Measurements from ENCODE around the gene RASD2. TPM values are rescaled to one million over a fixed set of nuclear protein-coding genes. Genes with fewer than 3 reads are reported as not detected.
A peak's percentile ranks its signal among the peaks of the same experiment; 100 is the strongest.

Gene RASD2
- total and polyA plus RNA-seq, 2 donors from 2014 or later: 1.1 to 3.4 TPM

- Histone ChIP-seq H3K9ac (ENCODE audit: low read length in 3 of 3) (no peak overlapping the region), H3K27ac (ENCODE audit: low read depth in 2 of 2, low read length in 2 of 2) (no peak overlapping the region), H3K9me3 (ENCODE audit: control insufficient read depth in 2 of 3, insufficient read depth in 1 of 3, low read length in 3 of 3) (no peaks in the 10 kb centered on the region), H3K27me3 (ENCODE audit: control insufficient read depth, insufficient read depth, low read length) (no peaks in the 10 kb centered on the region), H3K4me1 (ENCODE audit: control insufficient read depth in 2 of 3, insufficient read depth in 2 of 3, low read depth in 1 of 3, low read length in 3 of 3) (peaks cover 0 to 5% (median 0%) of the 10 kb centered on the region in 3 donors), H3K4me3 (ENCODE audit: low read length in 3 of 3) (no peak overlapping the region), H3K36me3 (ENCODE audit: control insufficient read depth in 2 of 3, insufficient read depth in 3 of 3, low read length in 3 of 3) (no peaks in the 10 kb centered on the region)
- DNase-seq: no peak
- no peak for FAIRE-seq
- intact Hi-C loops (cut with DNase I): no loop called here
- TF ChIP-seq, protein P1, sequence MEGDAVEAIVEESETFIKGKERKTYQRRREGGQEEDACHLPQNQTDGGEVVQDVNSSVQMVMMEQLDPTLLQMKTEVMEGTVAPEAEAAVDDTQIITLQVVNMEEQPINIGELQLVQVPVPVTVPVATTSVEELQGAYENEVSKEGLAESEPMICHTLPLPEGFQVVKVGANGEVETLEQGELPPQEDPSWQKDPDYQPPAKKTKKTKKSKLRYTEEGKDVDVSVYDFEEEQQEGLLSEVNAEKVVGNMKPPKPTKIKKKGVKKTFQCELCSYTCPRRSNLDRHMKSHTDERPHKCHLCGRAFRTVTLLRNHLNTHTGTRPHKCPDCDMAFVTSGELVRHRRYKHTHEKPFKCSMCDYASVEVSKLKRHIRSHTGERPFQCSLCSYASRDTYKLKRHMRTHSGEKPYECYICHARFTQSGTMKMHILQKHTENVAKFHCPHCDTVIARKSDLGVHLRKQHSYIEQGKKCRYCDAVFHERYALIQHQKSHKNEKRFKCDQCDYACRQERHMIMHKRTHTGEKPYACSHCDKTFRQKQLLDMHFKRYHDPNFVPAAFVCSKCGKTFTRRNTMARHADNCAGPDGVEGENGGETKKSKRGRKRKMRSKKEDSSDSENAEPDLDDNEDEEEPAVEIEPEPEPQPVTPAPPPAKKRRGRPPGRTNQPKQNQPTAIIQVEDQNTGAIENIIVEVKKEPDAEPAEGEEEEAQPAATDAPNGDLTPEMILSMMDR (IDR thresholded peaks at IDR 0.05; ENCODE audit: borderline replicate concordance, extremely low read depth, insufficient read depth): no peak
Observed at GRCh38 chr22:35542939-35543516, 2.4 kb downstream of the RASD2 start.

DNA sequence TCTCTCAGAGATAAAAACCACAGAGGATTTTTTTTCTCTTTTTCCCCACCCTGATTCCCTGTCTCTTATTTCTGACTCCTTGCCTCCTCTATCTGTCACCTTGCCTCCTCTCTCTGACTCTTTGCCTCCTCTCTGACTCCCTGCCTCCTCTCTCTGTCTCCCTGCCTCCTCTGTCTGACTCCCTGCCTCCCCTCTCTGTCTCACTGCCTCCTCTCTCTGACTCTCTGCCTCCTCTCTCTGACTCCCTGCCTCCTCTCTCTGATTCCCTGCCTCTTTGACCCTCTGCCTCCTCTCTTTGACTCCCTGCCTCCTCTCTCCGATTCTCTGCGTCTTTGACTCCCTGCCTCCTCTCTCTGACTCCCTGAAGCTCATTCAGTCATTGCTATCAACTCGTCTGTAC, 3.1 kb downstream of the RASD2 start:
- no peaks in the 10 kb centered on the region for H3K27me3 ChIP-seq (ENCODE audit: control insufficient read depth, insufficient read depth, low read length)
- no peak overlapping the region for H3K27ac ChIP-seq (ENCODE audit: low read depth in 2 of 2, low read length in 2 of 2)
- H3K9me3 ChIP-seq (ENCODE audit: control insufficient read depth in 2 of 3, insufficient read depth in 1 of 3, low read length in 3 of 3): no peaks in the 10 kb centered on the region
- H3K9ac ChIP-seq (ENCODE audit: low read length in 3 of 3): no peak overlapping the region
- DNase-seq (no peak), FAIRE-seq (no peak)
- TF ChIP-seq, protein P1 (IDR thresholded peaks at IDR 0.05; ENCODE audit: borderline replicate concordance, extremely low read depth, insufficient read depth): no peak
- H3K4me1 ChIP-seq (ENCODE audit: control insufficient read depth in 2 of 3, insufficient read depth in 2 of 3, low read depth in 1 of 3, low read length in 3 of 3): peaks cover 0 to 5% (median 0%) of the 10 kb centered on the region in 3 donors
- intact Hi-C loops (cut with DNase I): no loop called here
- no peak overlapping the region for H3K4me3 ChIP-seq (ENCODE audit: low read length in 3 of 3)
- no peaks in the 10 kb centered on the region for H3K36me3 ChIP-seq (ENCODE audit: control insufficient read depth in 2 of 3, insufficient read depth in 3 of 3, low read length in 3 of 3)

GRCh38 chr22:35544189-35544588, 3.6 kb downstream of the RASD2 start:
- TF ChIP-seq, protein P1 (IDR thresholded peaks at IDR 0.05; ENCODE audit: borderline replicate concordance, extremely low read depth, insufficient read depth): no peak
- Histone ChIP-seq H3K9ac (ENCODE audit: low read length in 3 of 3) (no peak overlapping the region), H3K9me3 (ENCODE audit: control insufficient read depth in 2 of 3, insufficient read depth in 1 of 3, low read length in 3 of 3) (no peaks in the 10 kb centered on the region), H3K4me1 (ENCODE audit: control insufficient read depth in 2 of 3, insufficient read depth in 2 of 3, low read depth in 1 of 3, low read length in 3 of 3) (peaks cover 0 to 4% (median 0%) of the 10 kb centered on the region in 3 donors), H3K4me3 (ENCODE audit: low read length in 3 of 3) (no peak overlapping the region), H3K36me3 (ENCODE audit: control insufficient read depth in 2 of 3, insufficient read depth in 3 of 3, low read length in 3 of 3) (no peaks in the 10 kb centered on the region), H3K27ac (ENCODE audit: low read depth in 2 of 2, low read length in 2 of 2) (no peak overlapping the region), H3K27me3 (ENCODE audit: control insufficient read depth, insufficient read depth, low read length) (no peaks in the 10 kb centered on the region)
- intact Hi-C loops (cut with DNase I): no loop called here
- DNase-seq (peak in 1 of 5 donors; percentile 39), FAIRE-seq (no peak)

- FAIRE-seq (no peak), DNase-seq (no peak)
- Histone ChIP-seq H3K4me3 (ENCODE audit: low read length in 3 of 3) (no peak overlapping the region), H3K27ac (ENCODE audit: low read depth in 2 of 2, low read length in 2 of 2) (no peak overlapping the region), H3K4me1 (ENCODE audit: control insufficient read depth in 2 of 3, insufficient read depth in 2 of 3, low read depth in 1 of 3, low read length in 3 of 3) (peaks cover 0 to 2% (median 0%) of the 10 kb centered on the region in 3 donors), H3K9me3 (ENCODE audit: control insufficient read depth in 2 of 3, insufficient read depth in 1 of 3, low read length in 3 of 3) (no peaks in the 10 kb centered on the region), H3K27me3 (ENCODE audit: control insufficient read depth, insufficient read depth, low read length) (no peaks in the 10 kb centered on the region), H3K9ac (ENCODE audit: low read length in 3 of 3) (no peak overlapping the region), H3K36me3 (ENCODE audit: control insufficient read depth in 2 of 3, insufficient read depth in 3 of 3, low read length in 3 of 3) (no peaks in the 10 kb centered on the region)
- intact Hi-C loops (cut with DNase I): no loop called here
- TF ChIP-seq, protein P1 (IDR thresholded peaks at IDR 0.05; ENCODE audit: borderline replicate concordance, extremely low read depth, insufficient read depth): no peak
Observed at GRCh38 chr22:35544827-35545226, 4.2 kb downstream of the RASD2 start.

Data from kidney (tissue), 14 donors.